ENCODE data around the gene RUSF1.

The RUSF1 gene

GRCh38 chr16:31521368-31521767 lies 13.2 kb upstream of the RUSF1 start:
- TF ChIP-seq EZH2 (IDR thresholded peaks at IDR 0.05; ENCODE audit: borderline replicate concordance, low read depth, low read length, severe bottlenecking) = no peak
- no peak for TF ChIP-seq CTCF (IDR thresholded peaks at IDR 0.05; ENCODE audit: borderline replicate concordance, extremely low read depth, low read length, poor library complexity, severe bottlenecking)
- H3K79me2 ChIP-seq (ENCODE audit: insufficient read depth, low read length) = no peaks in the 10 kb centered on the region
- no peak overlapping the region for H3K9ac ChIP-seq (ENCODE audit: low read depth, low read length)
- no peak overlapping the region for H3K4me3 ChIP-seq (ENCODE audit: low read depth in 1 of 2, low read length in 2 of 2)
- ATAC-seq (ENCODE audit: insufficient read depth, low read depth) = no peak
- no peak overlapping the region for H2AFZ ChIP-seq (ENCODE audit: low read depth, low read length)
- no peak overlapping the region for H3K4me2 ChIP-seq (ENCODE audit: insufficient read depth, low read length)
- peaks cover 2% of the 10 kb centered on the region for H3K27me3 ChIP-seq (ENCODE audit: insufficient read depth, low read length, poor library complexity)
- H3K9me3 ChIP-seq (ENCODE audit: insufficient read depth, low read length, severe bottlenecking) = no peaks in the 10 kb centered on the region
- DNase-seq = no peak
- no peaks in the 10 kb centered on the region for H4K20me1 ChIP-seq (ENCODE audit: insufficient read depth, low read length)
- no peak overlapping the region for H3K27ac ChIP-seq (ENCODE audit: low read length)
- H3K36me3 ChIP-seq (ENCODE audit: insufficient read depth, low read length) = no peaks in the 10 kb centered on the region
- H3K4me1 ChIP-seq (ENCODE audit: insufficient read depth, low read length) = no peaks in the 10 kb centered on the region

- no peaks in the 10 kb centered on the region for H3K4me1 ChIP-seq (ENCODE audit: insufficient read depth, low read length)
- no peak overlapping the region for H2AFZ ChIP-seq (ENCODE audit: low read depth, low read length)
- no peak overlapping the region for H3K27ac ChIP-seq (ENCODE audit: low read length)
- H3K27me3 ChIP-seq (ENCODE audit: insufficient read depth, low read length, poor library complexity) = peaks cover 2% of the 10 kb centered on the region
- H3K4me3 ChIP-seq (ENCODE audit: low read depth in 1 of 2, low read length in 2 of 2) = no peak overlapping the region
- H3K79me2 ChIP-seq (ENCODE audit: insufficient read depth, low read length) = no peaks in the 10 kb centered on the region
- H3K36me3 ChIP-seq (ENCODE audit: insufficient read depth, low read length) = no peaks in the 10 kb centered on the region
- H3K9me3 ChIP-seq (ENCODE audit: insufficient read depth, low read length, severe bottlenecking) = no peaks in the 10 kb centered on the region
- H3K9ac ChIP-seq (ENCODE audit: low read depth, low read length) = no peak overlapping the region
- TF ChIP-seq EZH2 (IDR thresholded peaks at IDR 0.05; ENCODE audit: borderline replicate concordance, low read depth, low read length, severe bottlenecking) = no peak
- no peak for TF ChIP-seq CTCF (IDR thresholded peaks at IDR 0.05; ENCODE audit: borderline replicate concordance, extremely low read depth, low read length, poor library complexity, severe bottlenecking)
- no peak overlapping the region for H3K4me2 ChIP-seq (ENCODE audit: insufficient read depth, low read length)
- no peaks in the 10 kb centered on the region for H4K20me1 ChIP-seq (ENCODE audit: insufficient read depth, low read length)
- no peak for ATAC-seq (ENCODE audit: insufficient read depth, low read depth)
- no peak for DNase-seq
Measured at GRCh38 chr16:31519759-31520431, 11.7 kb upstream of the RUSF1 start.

- TF ChIP-seq EZH2 (IDR thresholded peaks at IDR 0.05; ENCODE audit: borderline replicate concordance, low read depth, low read length, severe bottlenecking) = no peak
- TF ChIP-seq CTCF (IDR thresholded peaks at IDR 0.05; ENCODE audit: borderline replicate concordance, extremely low read depth, low read length, poor library complexity, severe bottlenecking) = no peak
- Histone ChIP-seq H2AFZ (ENCODE audit: low read depth, low read length) (no peak overlapping the region), H4K20me1 (ENCODE audit: insufficient read depth, low read length) (no peaks in the 10 kb centered on the region), H3K9me3 (ENCODE audit: insufficient read depth, low read length, severe bottlenecking) (no peaks in the 10 kb centered on the region), H3K4me2 (ENCODE audit: insufficient read depth, low read length) (no peak overlapping the region), H3K27me3 (ENCODE audit: insufficient read depth, low read length, poor library complexity) (peaks cover 2% of the 10 kb centered on the region), H3K4me1 (ENCODE audit: insufficient read depth, low read length) (no peaks in the 10 kb centered on the region), H3K79me2 (ENCODE audit: insufficient read depth, low read length) (no peaks in the 10 kb centered on the region), H3K27ac (ENCODE audit: low read length) (no peak overlapping the region), H3K9ac (ENCODE audit: low read depth, low read length) (no peak overlapping the region), H3K4me3 (ENCODE audit: low read depth in 1 of 2, low read length in 2 of 2) (no peak overlapping the region), H3K36me3 (ENCODE audit: insufficient read depth, low read length) (no peaks in the 10 kb centered on the region)
- ATAC-seq (ENCODE audit: insufficient read depth, low read depth) (no peak), DNase-seq (no peak)
Measured at GRCh38 chr16:31517800-31518402, 9.7 kb upstream of the RUSF1 start.

All from DND-41 (cell line).